ENCODE results near the gene RBM28. TPM values are rescaled to one million over a fixed set of nuclear protein-coding genes. Genes with fewer than 3 reads are reported as not detected.

Gene RBM28
- polyA plus RNA-seq, 1 experiment = 14.8 TPM

GRCh38 chr7:128253701-128254100, 90.0 kb downstream of the RBM28 start:
- H3K27me3 ChIP-seq (ENCODE audit: control insufficient read depth, insufficient read depth, low read length) = peaks cover 9% of the 10 kb centered on the region
- TF ChIP-seq CTCF (IDR thresholded peaks at IDR 0.05; ENCODE audit: insufficient read depth, low read depth, low read length) = no peak
- H3K4me3 ChIP-seq (ENCODE audit: low read depth, low read length) = no peak overlapping the region
- H3K36me3 ChIP-seq (ENCODE audit: control insufficient read depth, insufficient read depth, low read length) = no peaks in the 10 kb centered on the region
- DNase-seq (ENCODE audit: low read depth) = no peak
- ChIA-PET POLR2A (no interaction called here), CTCF (no interaction called here)

GRCh38 chr7:128251337-128251736, 92.4 kb downstream of the RBM28 start:
- ChIA-PET CTCF (no interaction called here), POLR2A (no interaction called here)
- TF ChIP-seq CTCF (IDR thresholded peaks at IDR 0.05; ENCODE audit: insufficient read depth, low read depth, low read length) = no peak
- no peak for DNase-seq (ENCODE audit: low read depth)
- Histone ChIP-seq H3K4me3 (ENCODE audit: low read depth, low read length) (no peak overlapping the region), H3K27me3 (ENCODE audit: control insufficient read depth, insufficient read depth, low read length) (peaks cover 8% of the 10 kb centered on the region), H3K36me3 (ENCODE audit: control insufficient read depth, insufficient read depth, low read length) (no peaks in the 10 kb centered on the region)

Small RNA genes lying within 50 kb of the gene (small RNA-seq; reads per million reads assigned to genes)
- not detected for gene RNU7-27P (ENCODE audit: insufficient read length, low read depth, low replicate concordance)

Other genes with a start within 250 kb of the RBM28 start
- gene LEP, start 102.6 kb downstream of the RBM28 start, polyA plus RNA-seq (2011; rRNA removed) = 0.05 TPM in 2 replicates
- gene PRRT4, start 17.8 kb upstream of the RBM28 start, polyA plus RNA-seq (2011; rRNA removed) = 0.07 TPM in 1 of 2 replicates, not detected in the other
- 65.7 and 84.5 TPM in 2 replicates for gene IMPDH1, start 66.1 kb upstream of the RBM28 start, polyA plus RNA-seq (2011; rRNA removed)
- gene HILPDA, start 112.0 kb upstream of the RBM28 start, polyA plus RNA-seq (2011; rRNA removed) = 16.0 and 21.5 TPM in 2 replicates
- gene METTL2B, start 132.8 kb upstream of the RBM28 start, polyA plus RNA-seq (2011; rRNA removed) = 13.8 and 21.0 TPM in 2 replicates